ENCODE results near the gene SKAP1. TPM values are rescaled to one million over a fixed set of nuclear protein-coding genes. Genes with fewer than 3 reads are reported as not detected.
A peak's percentile ranks its signal among the peaks of the same experiment; 100 is the strongest.
"Not testable (repeated sequence)": the region's sequence is repeated elsewhere in the genome, so short reads cannot be mapped to it uniquely, and the experiment has no call there.

Gene SKAP1
- total and polyA plus RNA-seq, 4 donors = 4.4 to 36.1 (median 24.7) TPM

DNA sequence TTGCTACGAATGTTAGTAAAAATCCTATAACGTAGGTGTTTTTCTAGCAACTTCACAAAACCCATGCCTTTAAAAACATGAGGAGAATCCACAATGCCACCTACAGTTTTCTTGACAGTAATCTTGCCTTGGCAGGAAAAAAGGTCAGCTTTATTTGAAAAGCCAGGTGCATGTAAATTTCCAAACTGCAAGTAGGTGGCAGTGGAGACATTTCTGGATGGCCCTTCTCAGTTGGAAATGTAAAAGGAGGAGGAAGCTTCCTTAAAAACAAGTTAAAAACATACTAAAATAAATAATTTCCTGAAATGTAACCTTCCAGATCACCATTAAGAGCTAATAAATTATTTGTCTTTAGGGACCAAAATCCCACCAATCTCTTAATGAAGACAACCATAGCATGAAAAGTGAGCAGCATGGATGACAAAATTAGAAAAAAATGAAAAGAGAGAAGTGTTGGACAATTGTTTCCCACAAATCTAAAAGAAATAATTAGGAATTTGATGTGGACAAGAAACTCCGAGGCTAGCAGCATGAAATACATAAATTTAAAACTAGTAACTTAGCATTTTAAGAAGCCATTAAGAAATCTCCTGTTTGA lies 170.2 kb downstream of the SKAP1 start:
- H3K27me3 ChIP-seq (ENCODE audit: control insufficient read depth, insufficient read depth, low read length) = no peaks in the 10 kb centered on the region
- H3K4me3 ChIP-seq (ENCODE audit: low read depth, low read length) = no peak overlapping the region
- peak in 4 of 6 donors; percentile 48 to 97 (median 57) for DNase-seq (ENCODE audit: low read depth in 4 of 6, low spot score in 6 of 6)
- H3K4me1 ChIP-seq (ENCODE audit: control insufficient read depth, insufficient read depth, low read length) = no peaks in the 10 kb centered on the region
- H3K9me3 ChIP-seq (ENCODE audit: control insufficient read depth, insufficient read depth, low read length) = no peaks in the 10 kb centered on the region
- H3K36me3 ChIP-seq (ENCODE audit: control insufficient read depth, insufficient read depth, low read length) = no peaks in the 10 kb centered on the region
- H3K27ac ChIP-seq (ENCODE audit: low read depth, low read length) = no peak overlapping the region
- no CpG with 5 or more reads among the region's 3 CpGs for WGBS (ENCODE audit: insufficient coverage)

DNA sequence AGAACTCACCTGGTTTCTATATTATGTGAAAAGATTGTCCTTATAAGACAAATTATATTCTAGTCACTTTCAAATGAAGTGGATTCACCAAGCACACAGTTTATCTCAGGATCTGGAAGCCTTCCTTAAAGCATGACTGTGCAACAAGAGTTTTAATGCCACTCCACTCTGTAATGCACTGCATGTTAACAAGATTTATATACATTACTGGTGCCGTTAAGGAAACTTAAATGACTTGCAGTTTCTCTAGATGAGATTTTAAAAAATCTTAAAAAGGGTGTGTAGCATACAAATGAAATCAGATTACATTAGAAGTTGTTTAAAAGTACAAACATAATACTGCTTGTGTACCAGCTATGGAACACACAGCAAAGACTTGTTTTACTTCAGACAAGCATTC lies 171.7 kb downstream of the SKAP1 start:
- H3K27ac ChIP-seq (ENCODE audit: low read depth, low read length) = no peak overlapping the region
- no peaks in the 10 kb centered on the region for H3K4me1 ChIP-seq (ENCODE audit: control insufficient read depth, insufficient read depth, low read length)
- no CpG with 5 or more reads among the region's 1 CpG for WGBS (ENCODE audit: insufficient coverage)
- H3K27me3 ChIP-seq (ENCODE audit: control insufficient read depth, insufficient read depth, low read length) = no peaks in the 10 kb centered on the region
- H3K36me3 ChIP-seq (ENCODE audit: control insufficient read depth, insufficient read depth, low read length) = no peaks in the 10 kb centered on the region
- H3K9me3 ChIP-seq (ENCODE audit: control insufficient read depth, insufficient read depth, low read length) = no peaks in the 10 kb centered on the region
- H3K4me3 ChIP-seq (ENCODE audit: low read depth, low read length) = no peak overlapping the region
- DNase-seq (ENCODE audit: low read depth in 4 of 6, low spot score in 6 of 6) = peak in 1 of 6 donors; percentile 72

DNA sequence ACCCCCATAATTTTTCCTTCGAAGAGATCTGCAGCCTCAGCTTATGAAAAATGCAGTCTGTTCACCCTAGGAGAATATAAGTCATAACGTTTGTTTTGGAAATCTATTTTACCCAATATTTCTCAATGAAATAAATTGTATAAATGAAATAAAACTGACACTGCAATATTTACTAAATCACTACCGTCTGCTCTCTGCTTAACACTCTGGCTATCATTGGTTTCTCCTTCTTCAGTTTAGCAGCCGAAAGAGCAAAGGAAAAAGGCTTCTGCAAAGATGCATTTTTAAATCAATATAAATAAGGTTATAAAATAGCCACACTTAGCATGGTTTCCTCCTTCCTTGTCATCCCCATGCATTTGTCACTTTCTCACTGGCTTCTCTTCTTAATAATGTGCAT lies 174.3 kb downstream of the SKAP1 start:
- no peak overlapping the region for H3K4me3 ChIP-seq (ENCODE audit: low read depth, low read length)
- no peaks in the 10 kb centered on the region for H3K36me3 ChIP-seq (ENCODE audit: control insufficient read depth, insufficient read depth, low read length)
- peak in 1 of 6 donors; percentile 56 for DNase-seq (ENCODE audit: low read depth in 4 of 6, low spot score in 6 of 6)
- H3K4me1 ChIP-seq (ENCODE audit: control insufficient read depth, insufficient read depth, low read length) = no peaks in the 10 kb centered on the region
- no peak overlapping the region for H3K27ac ChIP-seq (ENCODE audit: low read depth, low read length)
- no CpG with 5 or more reads among the region's 4 CpGs for WGBS (ENCODE audit: insufficient coverage)
- H3K27me3 ChIP-seq (ENCODE audit: control insufficient read depth, insufficient read depth, low read length) = no peaks in the 10 kb centered on the region
- no peaks in the 10 kb centered on the region for H3K9me3 ChIP-seq (ENCODE audit: control insufficient read depth, insufficient read depth, low read length)

DNA sequence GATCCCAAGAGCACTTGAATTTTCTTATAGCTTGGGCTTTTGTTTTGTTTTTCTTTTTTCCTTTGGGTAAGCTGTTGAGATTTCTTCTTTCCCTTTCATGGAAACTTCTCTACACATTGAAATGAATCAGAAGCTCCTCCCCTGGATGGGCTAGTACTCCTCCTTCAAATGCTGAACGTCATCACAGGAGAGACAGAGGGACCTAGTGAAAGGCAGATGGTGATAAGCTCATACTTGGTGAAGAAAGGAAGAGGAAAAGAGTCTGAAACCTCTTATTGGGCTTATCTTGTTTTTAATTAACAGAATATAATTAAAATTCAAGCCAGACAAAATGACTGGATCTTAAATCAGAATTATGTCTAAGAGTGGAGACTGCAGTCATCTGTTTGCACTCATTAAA lies 175.1 kb downstream of the SKAP1 start:
- peak in 1 of 6 donors; percentile 86 for DNase-seq (ENCODE audit: low read depth in 4 of 6, low spot score in 6 of 6)
- Histone ChIP-seq H3K4me1 (ENCODE audit: control insufficient read depth, insufficient read depth, low read length) (no peaks in the 10 kb centered on the region), H3K4me3 (ENCODE audit: low read depth, low read length) (no peak overlapping the region), H3K9me3 (ENCODE audit: control insufficient read depth, insufficient read depth, low read length) (no peaks in the 10 kb centered on the region), H3K27ac (ENCODE audit: low read depth, low read length) (no peak overlapping the region), H3K27me3 (ENCODE audit: control insufficient read depth, insufficient read depth, low read length) (no peaks in the 10 kb centered on the region), H3K36me3 (ENCODE audit: control insufficient read depth, insufficient read depth, low read length) (no peaks in the 10 kb centered on the region)
- no CpG with 5 or more reads among the region's 1 CpG for WGBS (ENCODE audit: insufficient coverage)

DNA sequence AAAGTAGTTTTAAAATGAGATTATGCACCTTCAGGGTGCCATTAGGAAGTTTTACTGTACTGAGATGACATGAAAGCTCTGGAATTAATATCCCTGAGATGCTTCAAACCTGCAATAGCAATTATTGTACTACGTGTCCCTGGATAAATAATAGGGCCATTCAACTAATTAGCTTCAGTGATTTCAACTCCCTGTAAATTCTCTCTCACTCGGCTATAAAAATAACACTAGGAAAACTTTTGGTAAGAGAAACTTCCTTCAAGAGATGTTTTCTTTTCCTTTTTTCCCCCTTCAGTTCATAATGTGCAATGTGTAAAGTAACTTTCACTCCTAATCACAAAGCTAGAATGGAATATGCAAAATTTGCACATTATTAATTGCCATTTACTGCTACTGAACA lies 176.0 kb downstream of the SKAP1 start:
- no peaks in the 10 kb centered on the region for H3K36me3 ChIP-seq (ENCODE audit: control insufficient read depth, insufficient read depth, low read length)
- no CpG with 5 or more reads among the region's 2 CpGs for WGBS (ENCODE audit: insufficient coverage)
- no peaks in the 10 kb centered on the region for H3K27me3 ChIP-seq (ENCODE audit: control insufficient read depth, insufficient read depth, low read length)
- no peaks in the 10 kb centered on the region for H3K9me3 ChIP-seq (ENCODE audit: control insufficient read depth, insufficient read depth, low read length)
- H3K4me3 ChIP-seq (ENCODE audit: low read depth, low read length) = no peak overlapping the region
- no peaks in the 10 kb centered on the region for H3K4me1 ChIP-seq (ENCODE audit: control insufficient read depth, insufficient read depth, low read length)
- peak in 1 of 6 donors; percentile 94 for DNase-seq (ENCODE audit: low read depth in 4 of 6, low spot score in 6 of 6)
- no peak overlapping the region for H3K27ac ChIP-seq (ENCODE audit: low read depth, low read length)

DNA sequence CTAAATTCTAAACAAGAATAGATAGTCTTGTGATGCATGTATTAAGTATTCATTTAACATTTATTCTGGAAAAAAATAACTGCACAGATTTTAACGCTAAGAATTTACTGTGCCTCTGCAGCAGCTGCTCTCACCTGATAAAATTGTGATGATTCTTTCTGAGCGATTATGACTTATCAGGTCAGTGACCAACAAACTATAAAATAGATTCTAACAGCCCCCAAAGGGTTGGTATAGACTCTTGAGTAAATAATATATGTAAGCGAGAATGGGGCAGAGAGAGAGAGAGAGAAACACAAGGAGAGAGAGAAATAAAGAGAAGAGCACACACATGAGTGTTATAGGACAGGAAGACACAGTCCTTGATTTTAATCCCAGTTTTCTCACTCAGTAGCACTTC lies 178.1 kb downstream of the SKAP1 start:
- Histone ChIP-seq H3K4me1 (ENCODE audit: control insufficient read depth, insufficient read depth, low read length) (no peaks in the 10 kb centered on the region), H3K9me3 (ENCODE audit: control insufficient read depth, insufficient read depth, low read length) (no peaks in the 10 kb centered on the region), H3K27me3 (ENCODE audit: control insufficient read depth, insufficient read depth, low read length) (no peaks in the 10 kb centered on the region), H3K4me3 (ENCODE audit: low read depth, low read length) (no peak overlapping the region), H3K27ac (ENCODE audit: low read depth, low read length) (no peak overlapping the region), H3K36me3 (ENCODE audit: control insufficient read depth, insufficient read depth, low read length) (no peaks in the 10 kb centered on the region)
- WGBS (ENCODE audit: insufficient coverage) = no CpG with 5 or more reads among the region's 3 CpGs
- peak in 1 of 6 donors; percentile 56 for DNase-seq (ENCODE audit: low read depth in 4 of 6, low spot score in 6 of 6)

DNA sequence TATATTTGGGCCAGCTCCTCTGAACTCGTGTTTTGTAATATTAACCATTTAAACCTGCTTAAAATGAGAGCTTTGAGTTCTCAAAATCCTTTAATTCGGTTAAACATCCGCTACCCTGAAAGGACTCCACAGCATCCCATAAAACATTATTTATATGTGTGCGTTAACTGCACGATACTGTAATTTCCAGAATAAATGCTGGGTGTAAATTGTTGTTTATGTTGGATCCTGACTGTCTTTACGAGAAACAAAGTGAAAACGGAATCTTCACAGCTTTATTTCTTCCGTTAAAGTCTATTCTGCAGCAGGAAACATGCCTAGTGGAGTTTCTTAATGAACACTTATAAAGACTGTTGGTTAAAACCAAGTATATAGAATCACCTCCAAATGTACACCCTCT lies 179.1 kb downstream of the SKAP1 start:
- no peak overlapping the region for H3K27ac ChIP-seq (ENCODE audit: low read depth, low read length)
- no peaks in the 10 kb centered on the region for H3K4me1 ChIP-seq (ENCODE audit: control insufficient read depth, insufficient read depth, low read length)
- H3K9me3 ChIP-seq (ENCODE audit: control insufficient read depth, insufficient read depth, low read length) = no peaks in the 10 kb centered on the region
- WGBS (ENCODE audit: insufficient coverage) = no CpG with 5 or more reads among the region's 8 CpGs
- peak overlapping the region; percentile 24 for H3K4me3 ChIP-seq (ENCODE audit: low read depth, low read length)
- H3K36me3 ChIP-seq (ENCODE audit: control insufficient read depth, insufficient read depth, low read length) = no peaks in the 10 kb centered on the region
- peak in 1 of 6 donors; percentile 88 for DNase-seq (ENCODE audit: low read depth in 4 of 6, low spot score in 6 of 6)
- H3K27me3 ChIP-seq (ENCODE audit: control insufficient read depth, insufficient read depth, low read length) = no peaks in the 10 kb centered on the region

DNA sequence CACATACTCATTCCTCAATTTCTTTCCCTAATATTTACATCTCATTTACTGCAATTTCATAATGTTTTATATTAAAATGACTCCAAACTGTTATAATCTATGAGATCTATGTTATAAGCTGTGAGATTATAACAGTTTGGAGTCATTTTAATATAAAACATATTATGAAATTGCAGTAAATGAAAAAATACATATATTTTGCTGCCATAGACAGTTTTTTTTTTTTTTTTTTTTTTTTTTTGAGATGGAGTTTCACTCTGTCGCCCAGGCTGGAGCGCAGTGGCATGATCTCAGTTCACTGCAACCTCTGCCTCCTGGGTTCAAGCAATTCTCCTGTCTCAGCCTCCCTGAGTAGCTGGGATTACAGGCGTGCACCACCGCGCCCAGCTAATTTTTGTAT lies 180.0 kb downstream of the SKAP1 start:
- WGBS (ENCODE audit: insufficient coverage) = no CpG with 5 or more reads among the region's 5 CpGs
- not testable (repeated sequence) for H3K9me3 ChIP-seq (ENCODE audit: control insufficient read depth, insufficient read depth, low read length); DNase-seq (ENCODE audit: low read depth in 4 of 6, low spot score in 6 of 6); H3K4me3 ChIP-seq (ENCODE audit: low read depth, low read length); H3K27me3 ChIP-seq (ENCODE audit: control insufficient read depth, insufficient read depth, low read length); H3K4me1 ChIP-seq (ENCODE audit: control insufficient read depth, insufficient read depth, low read length); H3K36me3 ChIP-seq (ENCODE audit: control insufficient read depth, insufficient read depth, low read length); H3K27ac ChIP-seq (ENCODE audit: low read depth, low read length)

DNA sequence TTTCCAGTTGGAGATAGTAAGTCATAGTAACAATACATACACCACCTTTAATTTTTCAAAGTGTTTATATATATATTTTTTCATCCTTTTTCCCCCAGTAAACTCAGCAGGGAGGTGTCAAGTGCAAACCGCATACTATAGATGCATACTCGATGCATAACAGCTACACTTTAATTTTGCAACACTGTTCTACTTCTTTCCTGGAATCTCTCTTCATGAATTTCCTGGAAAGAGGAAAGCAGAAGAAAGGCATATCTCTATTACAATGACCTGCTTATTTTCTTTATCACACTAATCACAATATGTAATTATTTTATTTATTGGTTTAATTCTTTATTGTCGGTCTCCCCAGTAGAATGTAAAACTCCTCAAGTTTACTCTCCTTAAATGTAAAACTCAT lies 182.4 kb downstream of the SKAP1 start:
- no peak overlapping the region for H3K27ac ChIP-seq (ENCODE audit: low read depth, low read length)
- H3K27me3 ChIP-seq (ENCODE audit: control insufficient read depth, insufficient read depth, low read length) = no peaks in the 10 kb centered on the region
- 83% methylated on average over 2 of the region's 3 CpGs for WGBS (ENCODE audit: insufficient coverage)
- DNase-seq (ENCODE audit: low read depth in 4 of 6, low spot score in 6 of 6) = no peak
- no peaks in the 10 kb centered on the region for H3K4me1 ChIP-seq (ENCODE audit: control insufficient read depth, insufficient read depth, low read length)
- H3K9me3 ChIP-seq (ENCODE audit: control insufficient read depth, insufficient read depth, low read length) = no peaks in the 10 kb centered on the region
- H3K36me3 ChIP-seq (ENCODE audit: control insufficient read depth, insufficient read depth, low read length) = no peaks in the 10 kb centered on the region
- no peak overlapping the region for H3K4me3 ChIP-seq (ENCODE audit: low read depth, low read length)

DNA sequence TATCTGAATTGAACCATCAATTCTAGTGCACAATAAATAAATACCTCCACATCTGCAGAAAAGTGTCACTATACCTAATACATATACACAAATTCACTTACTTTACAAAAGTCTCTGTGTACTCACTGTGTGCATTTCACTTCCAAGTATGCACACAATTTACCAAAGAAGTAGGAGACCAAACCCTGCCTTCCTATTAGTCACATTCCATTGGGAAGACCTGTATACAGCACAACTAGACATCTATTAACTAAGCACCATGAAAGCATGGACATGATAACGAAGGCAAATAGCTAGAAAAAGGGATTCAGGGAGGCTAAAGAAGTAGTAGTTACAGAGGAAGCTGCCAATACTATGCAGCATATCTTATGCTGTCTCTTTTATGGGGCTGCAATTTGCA lies 183.0 kb downstream of the SKAP1 start:
- H3K27ac ChIP-seq (ENCODE audit: low read depth, low read length) = no peak overlapping the region
- WGBS (ENCODE audit: insufficient coverage) = no CpG with 5 or more reads among the region's 1 CpG
- H3K4me3 ChIP-seq (ENCODE audit: low read depth, low read length) = no peak overlapping the region
- no peaks in the 10 kb centered on the region for H3K4me1 ChIP-seq (ENCODE audit: control insufficient read depth, insufficient read depth, low read length)
- no peaks in the 10 kb centered on the region for H3K36me3 ChIP-seq (ENCODE audit: control insufficient read depth, insufficient read depth, low read length)
- DNase-seq (ENCODE audit: low read depth in 4 of 6, low spot score in 6 of 6) = no peak
- H3K9me3 ChIP-seq (ENCODE audit: control insufficient read depth, insufficient read depth, low read length) = no peaks in the 10 kb centered on the region
- no peaks in the 10 kb centered on the region for H3K27me3 ChIP-seq (ENCODE audit: control insufficient read depth, insufficient read depth, low read length)
